ENCODE data around the gene GABRA6. TPM values are rescaled to one million over a fixed set of nuclear protein-coding genes. Genes with fewer than 3 reads are reported as not detected.

Gene GABRA6
- total and polyA plus RNA-seq, 2 of the 13 experiments (the other 11 are each of a cell fraction or from before 2014, with no cell fraction given): not detected

- H3K4me1 ChIP-seq (ENCODE audit: insufficient read depth, low read length): no peaks in the 10 kb centered on the region
- POLR2A ChIA-PET: no interaction called here
- H4K20me1 ChIP-seq (ENCODE audit: insufficient read depth, low read length): no peaks in the 10 kb centered on the region
- H2AFZ ChIP-seq (ENCODE audit: low read length): no peak overlapping the region
- no peak overlapping the region for H3K4me2 ChIP-seq (ENCODE audit: low read depth, low read length)
- H3K27ac ChIP-seq (ENCODE audit: extremely low read length, insufficient read depth, low read length): no peak overlapping the region
- H3K9ac ChIP-seq (ENCODE audit: insufficient read depth, low read depth, low read length): no peak overlapping the region
- no peaks in the 10 kb centered on the region for H3K79me2 ChIP-seq (ENCODE audit: insufficient read depth, low read length)
- TF ChIP-seq ZBTB3 (CRISPR knock-in tag; IDR thresholded peaks at IDR 0.05; ENCODE audit: borderline replicate concordance, low read depth): no peak
- TF ChIP-seq ZNF7 (CRISPR knock-in tag; IDR thresholded peaks at IDR 0.05): no peak
- no peak for TF ChIP-seq CBX2 (IDR thresholded peaks at IDR 0.05; ENCODE audit: low read depth, low read length)
- no peak for TF ChIP-seq CBX2 (CRISPR knock-in tag; IDR thresholded peaks at IDR 0.05; ENCODE audit: low read depth)
- no peak for TF ChIP-seq ZNF639 (CRISPR knock-in tag; conservative IDR thresholded peaks at IDR 0.05)
- TF ChIP-seq CSRNP2 (CRISPR knock-in tag; conservative IDR thresholded peaks at IDR 0.05; ENCODE audit: low read depth): no peak
- BruUV-seq (replicated peaks): no TSS peak
- in situ Hi-C loops (cut with HindIII; ENCODE audit: extremely low pct_ligation_motif_present, low pct_unique_long_range_greater_than_20kb): no loop called here
- no peaks in the 10 kb centered on the region for H3K27me3 ChIP-seq (ENCODE audit: control insufficient read depth in 1 of 2, insufficient read depth in 2 of 2, low read length in 2 of 2)
- no peaks in the 10 kb centered on the region for H3K36me3 ChIP-seq (replicated peaks in 1 of 2; ENCODE audit: control insufficient read depth in 1 of 2, insufficient read depth in 2 of 2, low read length in 2 of 2)
- H3K9me3 ChIP-seq (ENCODE audit: low read length): no peaks in the 10 kb centered on the region
- DNase-seq (ENCODE audit: low spot score) (no peak), ATAC-seq (no peak), FAIRE-seq (no peak)
- CTCF ChIA-PET (ENCODE audit: low intra/inter-chr PET ratio, low total read pairs): no interaction called here
- no peak overlapping the region for H3K4me3 ChIP-seq (replicated peaks in 1 of 3; ENCODE audit: insufficient read depth in 1 of 3, low read depth in 2 of 3, low read length in 3 of 3)
- 17% methylated on average over 4 of the region's 4 CpGs for WGBS (ENCODE audit: low lambda C conversion rate)
- intact Hi-C loops (cut with micrococcal nuclease; ENCODE audit: unreplicated experiment): no loop called here
Measured at GRCh38 chr5:161700065-161700464, 14.5 kb downstream of the GABRA6 start.

- peak; percentile 83 for TF ChIP-seq MAFF (IDR thresholded peaks at IDR 0.05; ENCODE audit: low read depth, low read length)
- TF ChIP-seq MAFK (conservative IDR thresholded peaks at IDR 0.05 in 1 of 2, IDR thresholded peaks at IDR 0.05 in 1 of 2; ENCODE audit: low read length in 2 of 2): peak; percentile 79 to 90
- no peak for TF ChIP-seq JDP2 (CRISPR knock-in tag; IDR thresholded peaks at IDR 0.05; ENCODE audit: borderline replicate concordance)
- H3K4me1 ChIP-seq (ENCODE audit: insufficient read depth, low read length): no peaks in the 10 kb centered on the region
- H2AFZ ChIP-seq (ENCODE audit: low read length): no peak overlapping the region
- no peaks in the 10 kb centered on the region for H3K9me3 ChIP-seq (ENCODE audit: low read length)
- H3K79me2 ChIP-seq (ENCODE audit: insufficient read depth, low read length): no peaks in the 10 kb centered on the region
- intact Hi-C loops (cut with micrococcal nuclease; ENCODE audit: unreplicated experiment): no loop called here
- no peak overlapping the region for H3K27ac ChIP-seq (ENCODE audit: extremely low read length, insufficient read depth, low read length)
- no peak for FAIRE-seq
- no peaks in the 10 kb centered on the region for H3K36me3 ChIP-seq (replicated peaks in 1 of 2; ENCODE audit: control insufficient read depth in 1 of 2, insufficient read depth in 2 of 2, low read length in 2 of 2)
- DNase-seq (ENCODE audit: low spot score): no peak
- no peak overlapping the region for H3K9ac ChIP-seq (ENCODE audit: insufficient read depth, low read depth, low read length)
- in situ Hi-C loops (cut with HindIII; ENCODE audit: extremely low pct_ligation_motif_present, low pct_unique_long_range_greater_than_20kb): no loop called here
- no peak overlapping the region for H3K4me3 ChIP-seq (replicated peaks in 1 of 3; ENCODE audit: insufficient read depth in 1 of 3, low read depth in 2 of 3, low read length in 3 of 3)
- H3K4me2 ChIP-seq (ENCODE audit: low read depth, low read length): no peak overlapping the region
- BruUV-seq (replicated peaks): no TSS peak
- ChIA-PET CTCF (ENCODE audit: low intra/inter-chr PET ratio, low total read pairs) (no interaction called here), POLR2A (no interaction called here)
- ATAC-seq: no peak
- WGBS (ENCODE audit: low lambda C conversion rate): 6% methylated on average over 2 of the region's 2 CpGs
- H4K20me1 ChIP-seq (ENCODE audit: insufficient read depth, low read length): no peaks in the 10 kb centered on the region
- H3K27me3 ChIP-seq (ENCODE audit: control insufficient read depth in 1 of 2, insufficient read depth in 2 of 2, low read length in 2 of 2): no peaks in the 10 kb centered on the region
Measured at GRCh38 chr5:161703528-161703927, 18.0 kb downstream of the GABRA6 start.
